PC-3 (cell line): Measurements from ENCODE around the gene PWWP2B.
A peak's percentile ranks its signal among the peaks of the same experiment; 100 is the strongest.

ENCODE experiments used
- EZH2phosphoT487 ChIP-seq: fragments of 300-600 bp; sonication (generic); IDR thresholded peaks from 2 replicates; pipeline ENCODE4 v1.6.1; 2018; ENCODE audit warnings: mild to moderate bottlenecking, antibody characterized with exemption, low read length, borderline replicate concordance
- TF ChIP-seq, protein P1 (sequence below): fragments of 300-600 bp; sonication (generic); conservative IDR thresholded peaks from 2 replicates; pipeline ENCODE4 v1.5.1; 2017; ENCODE audit warnings: antibody characterized with exemption, low read depth, mild to moderate bottlenecking, low read length

GRCh38 chr10:132453470-132453861 is 56.5 kb downstream of the PWWP2B start:
- TF ChIP-seq, protein P1, sequence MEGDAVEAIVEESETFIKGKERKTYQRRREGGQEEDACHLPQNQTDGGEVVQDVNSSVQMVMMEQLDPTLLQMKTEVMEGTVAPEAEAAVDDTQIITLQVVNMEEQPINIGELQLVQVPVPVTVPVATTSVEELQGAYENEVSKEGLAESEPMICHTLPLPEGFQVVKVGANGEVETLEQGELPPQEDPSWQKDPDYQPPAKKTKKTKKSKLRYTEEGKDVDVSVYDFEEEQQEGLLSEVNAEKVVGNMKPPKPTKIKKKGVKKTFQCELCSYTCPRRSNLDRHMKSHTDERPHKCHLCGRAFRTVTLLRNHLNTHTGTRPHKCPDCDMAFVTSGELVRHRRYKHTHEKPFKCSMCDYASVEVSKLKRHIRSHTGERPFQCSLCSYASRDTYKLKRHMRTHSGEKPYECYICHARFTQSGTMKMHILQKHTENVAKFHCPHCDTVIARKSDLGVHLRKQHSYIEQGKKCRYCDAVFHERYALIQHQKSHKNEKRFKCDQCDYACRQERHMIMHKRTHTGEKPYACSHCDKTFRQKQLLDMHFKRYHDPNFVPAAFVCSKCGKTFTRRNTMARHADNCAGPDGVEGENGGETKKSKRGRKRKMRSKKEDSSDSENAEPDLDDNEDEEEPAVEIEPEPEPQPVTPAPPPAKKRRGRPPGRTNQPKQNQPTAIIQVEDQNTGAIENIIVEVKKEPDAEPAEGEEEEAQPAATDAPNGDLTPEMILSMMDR, result peak; percentile 27; the same call in 1 of the 2 replicates
- TF ChIP-seq EZH2phosphoT487, result no peak
